OCI-LY1 (cell line): Measurements from ENCODE around the gene FERMT3.

Source experiments
- H2AFZ ChIP-seq: fragments of 200-600 bp; sonication (generic), shearing (Covaris generic); 2 replicates; pipeline ENCODE4 v1.6.0; 2014; ENCODE audit warnings: antibody characterized with exemption, mild to moderate bottlenecking, low read length
- H3F3A ChIP-seq: fragments of 200-600 bp; sonication (generic), shearing (Covaris generic); 2 replicates; pipeline ENCODE4 v1.6.0; 2014; ENCODE audit warnings: mild to moderate bottlenecking, antibody characterized with exemption, low read length, moderate library complexity; ENCODE audit not compliant: insufficient read depth
- H3K27ac ChIP-seq: fragments of 200-600 bp; sonication (generic); 2 replicates; pipeline ENCODE4 v1.5.1; 2014; ENCODE audit warnings: low read length, mixed run types, mild to moderate bottlenecking, low read depth; ENCODE audit not compliant: poor library complexity, severe bottlenecking
- H3K27me3 ChIP-seq: fragments of 200-600 bp; sonication (generic); 2 replicates; pipeline ENCODE4 v1.6.0; 2014; ENCODE audit warnings: antibody characterized with exemption, mild to moderate bottlenecking, low read length, moderate library complexity; ENCODE audit not compliant: insufficient read depth
- H3K36me3 ChIP-seq: fragments of 200-600 bp; sonication (generic); 2 replicates; pipeline ENCODE4 v1.6.1; 2014; ENCODE audit warnings: mild to moderate bottlenecking, antibody characterized with exemption, low read length, moderate library complexity, mixed read lengths; ENCODE audit not compliant: insufficient read depth
- H3K4me1 ChIP-seq: fragments of 200-600 bp; sonication (generic); 2 replicates; pipeline ENCODE4 v1.5.1; 2014; ENCODE audit warnings: mild to moderate bottlenecking, low read length, moderate library complexity; ENCODE audit not compliant: insufficient read depth, severe bottlenecking
- H3K4me2 ChIP-seq: fragments of 200-600 bp; sonication (generic), shearing (Covaris generic); 2 replicates; pipeline ENCODE4 v1.6.1; 2014; ENCODE audit warnings: low read length
- H3K4me3 ChIP-seq: fragments of 200-600 bp; sonication (generic); 2 replicates; pipeline ENCODE4 v1.5.1; 2014; ENCODE audit warnings: low read length, low read depth, mild to moderate bottlenecking, mixed read lengths; ENCODE audit not compliant: poor library complexity, severe bottlenecking
- H3K79me2 ChIP-seq: fragments of 200-600 bp; shearing (Covaris generic); 2 replicates; pipeline ENCODE4 v1.6.1; 2016; ENCODE audit warnings: mixed run types, low read length, mixed read lengths; ENCODE audit not compliant: insufficient read depth
- H3K9ac ChIP-seq: fragments of 200-600 bp; sonication (generic), shearing (Covaris generic); 2 replicates; pipeline ENCODE4 v1.6.1; 2014; ENCODE audit warnings: mild to moderate bottlenecking, low read length, mixed read lengths
- H3K9me2 ChIP-seq: fragments of 200-600 bp; sonication (generic), shearing (Covaris generic); 2 replicates; pipeline ENCODE4 v1.6.1; 2014; ENCODE audit warnings: low read depth, mild to moderate bottlenecking, low read length, mixed read lengths
- H3K9me3 ChIP-seq: fragments of 200-600 bp; shearing (Covaris generic); 2 replicates; pipeline ENCODE4 v1.6.1; 2014; ENCODE audit warnings: low read length, mixed read lengths
- H4K20me1 ChIP-seq: fragments of 200-600 bp; sonication (generic), shearing (Covaris generic); 2 replicates; pipeline ENCODE4 v1.6.0; 2016; ENCODE audit warnings: mild to moderate bottlenecking, low read length; ENCODE audit not compliant: insufficient read depth
- EZH2 ChIP-seq: fragments of 200-600 bp; sonication (generic), shearing (Covaris generic); IDR thresholded peaks from 2 replicates; pipeline ENCODE4 v1.8.0; 2017; ENCODE audit warnings: borderline replicate concordance, mixed run types, mild to moderate bottlenecking, antibody characterized with exemption, low read length, moderate library complexity, mixed read lengths
- TF ChIP-seq, protein P1 (sequence below): fragments of 200-600 bp; sonication (generic), shearing (Covaris generic); IDR thresholded peaks from 2 replicates; pipeline ENCODE4 v1.5.1; 2017; ENCODE audit warnings: mild to moderate bottlenecking, antibody characterized with exemption, low read length, moderate library complexity, mixed read lengths

Gene FERMT3

DNA sequence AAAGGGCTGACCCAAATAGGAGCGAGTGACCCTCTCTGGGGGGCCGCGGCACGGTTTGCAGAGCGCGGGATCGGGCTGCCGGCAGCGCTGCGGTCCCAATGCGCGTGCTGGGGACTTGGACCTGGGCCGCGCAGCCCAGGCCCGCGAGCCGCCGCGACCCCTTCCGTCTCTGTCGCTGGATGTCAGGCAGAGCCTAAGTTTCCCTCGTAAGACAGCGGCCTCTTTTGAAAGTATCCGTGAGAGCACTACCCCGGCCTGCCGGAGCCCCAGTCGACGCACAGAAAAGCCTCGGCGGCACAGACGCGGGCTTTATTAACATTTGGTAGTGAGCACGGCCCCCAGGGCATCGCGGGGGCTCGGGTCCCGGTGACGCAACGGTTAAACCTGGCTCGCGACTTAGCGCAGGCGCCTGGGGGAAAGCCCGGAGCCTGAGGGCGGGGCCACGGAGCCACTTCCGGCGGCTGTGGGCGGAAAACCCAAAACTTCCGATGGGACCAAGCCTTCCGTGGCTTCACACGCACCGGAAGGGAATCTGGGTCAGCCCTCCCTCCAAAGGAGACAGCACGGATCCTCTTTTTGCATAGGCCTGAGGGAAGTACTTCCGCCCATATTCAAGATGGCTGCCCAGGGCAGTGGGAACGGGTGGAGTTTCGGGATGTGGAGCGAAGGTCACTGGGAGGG lies 63.2 kb downstream of the FERMT3 start:
- peak overlapping the region; percentile 74 for H3K4me3 ChIP-seq
- H3K9me3 ChIP-seq, result no peaks in the 10 kb centered on the region
- no peak overlapping the region for H2AFZ ChIP-seq
- no peaks in the 10 kb centered on the region for H4K20me1 ChIP-seq
- no peaks in the 10 kb centered on the region for H3K36me3 ChIP-seq
- H3K79me2 ChIP-seq, result no peaks in the 10 kb centered on the region
- H3K9me2 ChIP-seq, result no peaks in the 10 kb centered on the region
- peak overlapping the region; percentile 93 for H3K4me2 ChIP-seq
- TF ChIP-seq EZH2, result no peak
- TF ChIP-seq, protein P1, sequence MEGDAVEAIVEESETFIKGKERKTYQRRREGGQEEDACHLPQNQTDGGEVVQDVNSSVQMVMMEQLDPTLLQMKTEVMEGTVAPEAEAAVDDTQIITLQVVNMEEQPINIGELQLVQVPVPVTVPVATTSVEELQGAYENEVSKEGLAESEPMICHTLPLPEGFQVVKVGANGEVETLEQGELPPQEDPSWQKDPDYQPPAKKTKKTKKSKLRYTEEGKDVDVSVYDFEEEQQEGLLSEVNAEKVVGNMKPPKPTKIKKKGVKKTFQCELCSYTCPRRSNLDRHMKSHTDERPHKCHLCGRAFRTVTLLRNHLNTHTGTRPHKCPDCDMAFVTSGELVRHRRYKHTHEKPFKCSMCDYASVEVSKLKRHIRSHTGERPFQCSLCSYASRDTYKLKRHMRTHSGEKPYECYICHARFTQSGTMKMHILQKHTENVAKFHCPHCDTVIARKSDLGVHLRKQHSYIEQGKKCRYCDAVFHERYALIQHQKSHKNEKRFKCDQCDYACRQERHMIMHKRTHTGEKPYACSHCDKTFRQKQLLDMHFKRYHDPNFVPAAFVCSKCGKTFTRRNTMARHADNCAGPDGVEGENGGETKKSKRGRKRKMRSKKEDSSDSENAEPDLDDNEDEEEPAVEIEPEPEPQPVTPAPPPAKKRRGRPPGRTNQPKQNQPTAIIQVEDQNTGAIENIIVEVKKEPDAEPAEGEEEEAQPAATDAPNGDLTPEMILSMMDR, result no peak
- H3F3A ChIP-seq, result no peaks in the 10 kb centered on the region
- H3K27me3 ChIP-seq, result no peaks in the 10 kb centered on the region
- H3K4me1 ChIP-seq, result peaks cover 27% of the 10 kb centered on the region
- peak overlapping the region; percentile 91 for H3K27ac ChIP-seq
- H3K9ac ChIP-seq, result peak overlapping the region; percentile 91
